OCI-LY1 (cell line): ENCODE data around the gene RFNG.

ENCODE experiments used
- EZH2 ChIP-seq: fragments of 200-600 bp; sonication (generic), shearing (Covaris generic); IDR thresholded peaks from 2 replicates; pipeline ENCODE4 v1.8.0; 2017; ENCODE audit warnings: borderline replicate concordance, mixed run types, mild to moderate bottlenecking, antibody characterized with exemption, low read length, moderate library complexity, mixed read lengths
- TF ChIP-seq, protein P1 (sequence below): fragments of 200-600 bp; sonication (generic), shearing (Covaris generic); IDR thresholded peaks from 2 replicates; pipeline ENCODE4 v1.5.1; 2017; ENCODE audit warnings: mild to moderate bottlenecking, antibody characterized with exemption, low read length, moderate library complexity, mixed read lengths

DNA sequence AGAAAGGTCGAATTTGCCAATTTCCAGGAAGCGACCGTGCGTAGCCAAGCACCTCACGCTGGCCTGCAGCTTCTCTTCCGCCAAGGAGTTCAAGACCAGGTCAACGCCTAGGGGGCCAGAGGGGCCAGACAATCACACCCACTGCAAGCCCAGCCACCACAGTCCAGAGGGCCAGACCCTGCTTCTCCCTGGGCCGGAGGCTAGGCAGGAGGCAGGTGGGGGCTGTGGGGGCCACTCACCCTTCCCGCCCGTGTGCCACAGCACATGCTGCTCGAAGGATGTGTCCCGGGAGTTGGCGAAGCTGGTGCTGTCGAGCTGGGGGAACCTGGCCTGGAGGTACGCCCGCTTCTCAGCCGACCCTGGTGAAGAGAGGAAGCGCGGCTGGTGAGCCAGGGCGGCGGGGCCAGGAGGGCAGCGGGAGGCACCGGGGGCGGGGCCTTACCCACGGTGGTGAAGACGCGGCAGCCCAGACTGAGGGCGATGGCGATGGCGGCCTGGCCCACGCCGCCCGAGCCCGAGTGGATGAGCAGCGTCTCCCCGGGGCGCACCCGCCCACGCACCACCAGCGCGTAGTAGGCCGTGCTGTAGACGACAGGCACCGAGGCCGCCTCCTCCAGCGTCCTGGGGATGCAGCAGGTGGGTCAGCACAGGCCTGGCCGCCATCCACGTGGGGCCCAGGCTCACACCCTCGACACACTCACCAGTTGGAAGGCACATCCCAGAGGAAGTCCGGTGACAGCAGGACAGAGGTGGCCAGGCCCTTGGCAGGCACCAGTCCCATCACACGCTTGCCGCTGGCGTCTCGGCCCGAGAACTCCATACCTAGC, 32.1 kb upstream of the RFNG start:
- TF ChIP-seq, protein P1, sequence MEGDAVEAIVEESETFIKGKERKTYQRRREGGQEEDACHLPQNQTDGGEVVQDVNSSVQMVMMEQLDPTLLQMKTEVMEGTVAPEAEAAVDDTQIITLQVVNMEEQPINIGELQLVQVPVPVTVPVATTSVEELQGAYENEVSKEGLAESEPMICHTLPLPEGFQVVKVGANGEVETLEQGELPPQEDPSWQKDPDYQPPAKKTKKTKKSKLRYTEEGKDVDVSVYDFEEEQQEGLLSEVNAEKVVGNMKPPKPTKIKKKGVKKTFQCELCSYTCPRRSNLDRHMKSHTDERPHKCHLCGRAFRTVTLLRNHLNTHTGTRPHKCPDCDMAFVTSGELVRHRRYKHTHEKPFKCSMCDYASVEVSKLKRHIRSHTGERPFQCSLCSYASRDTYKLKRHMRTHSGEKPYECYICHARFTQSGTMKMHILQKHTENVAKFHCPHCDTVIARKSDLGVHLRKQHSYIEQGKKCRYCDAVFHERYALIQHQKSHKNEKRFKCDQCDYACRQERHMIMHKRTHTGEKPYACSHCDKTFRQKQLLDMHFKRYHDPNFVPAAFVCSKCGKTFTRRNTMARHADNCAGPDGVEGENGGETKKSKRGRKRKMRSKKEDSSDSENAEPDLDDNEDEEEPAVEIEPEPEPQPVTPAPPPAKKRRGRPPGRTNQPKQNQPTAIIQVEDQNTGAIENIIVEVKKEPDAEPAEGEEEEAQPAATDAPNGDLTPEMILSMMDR, result no peak
- no peak for TF ChIP-seq EZH2
